Transverse colon (tissue), 4 donors: Measurements from ENCODE around the gene RNF214. TPM values are rescaled to one million over a fixed set of nuclear protein-coding genes. Genes with fewer than 3 reads are reported as not detected.

Source experiments
- DNase-seq: peaks from one replicate; pipeline ENCODE4 v3.0.0-alpha.2; 2019
- H3K27ac ChIP-seq, 4 donors: fragments of 200-600 bp; sonication (generic); 2 replicates each; pipeline ENCODE4 v1.5.1; 2016 to 2018; ENCODE audit warnings: inconsistent platforms in 4 of 4
- H3K27me3 ChIP-seq: fragments of 200-600 bp; sonication (generic); 2 replicates; pipeline ENCODE4 v1.5.1; 2017; ENCODE audit warnings: inconsistent platforms
- H3K36me3 ChIP-seq, 4 donors: fragments of 200-600 bp; sonication (generic); 2 replicates each; pipeline ENCODE4 v1.5.1; 2017 to 2019; ENCODE audit warnings: inconsistent platforms in 4 of 4
- H3K4me1 ChIP-seq, 4 donors: fragments of 200-600 bp; sonication (generic); 2 replicates each; pipeline ENCODE4 v1.5.1; 2017 to 2020; ENCODE audit warnings: inconsistent platforms in 4 of 4
- H3K4me3 ChIP-seq, 4 donors: fragments of 200-600 bp; sonication (generic); 1 replicate in 1 of 4; 2 replicates in 3 of 4; pipeline versions ENCODE4 v1.5.1 to v1.6.1; 2017 to 2019; ENCODE audit warnings: inconsistent platforms in 4 of 4
- H3K9me3 ChIP-seq, 2 donors: fragments of 200-600 bp; sonication (generic); 2 replicates each; pipeline ENCODE4 v1.5.1; 2017 to 2019; ENCODE audit warnings: inconsistent platforms in 2 of 2
- CTCF ChIP-seq, 5 experiments: fragments of 200-600 bp in 3 of 5; fragments of 450-650 bp in 2 of 5; sonication (generic) in 3 of 5; IDR thresholded peaks; 1 replicate in 2 of 5; 2 replicates in 3 of 5; pipeline ENCODE4 v1.5.1; 2016 to 2017; ENCODE audit warnings: antibody characterized with exemption in 5 of 5, inconsistent platforms in 3 of 5, mild to moderate bottlenecking in 2 of 5, moderate library complexity in 1 of 5
- EP300 ChIP-seq: sonication (generic); formaldehyde crosslinking; IDR thresholded peaks from one replicate; pipeline ENCODE4 v1.6.1; 2017; ENCODE audit warnings: antibody characterized with exemption, low read depth
- POLR2A ChIP-seq: fragments of 450-650 bp; IDR thresholded peaks from one replicate; pipeline ENCODE4 v1.6.1; 2016; ENCODE audit warnings: antibody characterized with exemption, mild to moderate bottlenecking, moderate library complexity
- POLR2AphosphoS5 ChIP-seq, 3 donors: sonication (generic); formaldehyde crosslinking; IDR thresholded peaks; one replicate each; pipeline ENCODE4 v1.6.1; 2016; ENCODE audit warnings: antibody characterized with exemption in 3 of 3
- WGBS, 2 donors: methylation state at CpG; one replicate each; pipeline ENCODE4 v1.1.5; 2018; ENCODE audit warnings: low coverage in 1 of 2; 5-methylcytosine and 5-hydroxymethylcytosine counted together
- in situ Hi-C, 4 donors: fragments of 200-750 bp; cut with MboI; loops; one replicate each; pipeline versions ENCODE4 v1.15.0 to v1.15.1; 2017; ENCODE audit warnings: low sequenced_read_pairs in 3 of 4, low pct_ligation_motif_present in 1 of 4, low pct_unique_long_range_greater_than_20kb in 1 of 4
- intact Hi-C: fragments of 100-400 bp; cut with DNase I; formaldehyde crosslinking; loops from one replicate; pipeline ENCODE4 v1.15.1; 2023; ENCODE audit warnings: low total_unique reads
- total RNA-seq, 4 donors: library from RNA; depleted of rRNA; stranded (reverse); fragments of >200 nt; gene quantifications; one replicate each; pipeline ENCODE4 v1.1.0, GENCODE V29; 2016

The RNF214 gene
- total RNA-seq, 4 donors from 2014 or later, result 11.1 to 139 (median 14.5) TPM

GRCh38 chr11:117230286-117230961, 2.0 kb upstream of the RNF214 start:
- no peak for DNase-seq
- in situ Hi-C loops (no loop called here), intact Hi-C loops (no loop called here)
- 37 to 41% methylated on average over 12 of the region's 12 CpGs for WGBS, 2 donors
- TF ChIP-seq POLR2AphosphoS5 (IDR thresholded peaks at IDR 0.05), result no peak
- TF ChIP-seq EP300, result no peak
- TF ChIP-seq CTCF (IDR thresholded peaks at IDR 0.05), result no peak
- no peak for TF ChIP-seq POLR2A
- H3K9me3 ChIP-seq, result no peaks in the 10 kb centered on the region
- H3K27ac ChIP-seq, result peak overlapping the region; percentile 96 to 99 (median 98)
- H3K27me3 ChIP-seq, result no peaks in the 10 kb centered on the region
- peaks cover 0 to 30% (median 10%) of the 10 kb centered on the region in 4 donors for H3K36me3 ChIP-seq
- H3K4me3 ChIP-seq, result peak overlapping the region in 3 of 4 donors; percentile 79 to 99 (median 85)
- peaks cover 13 to 49% (median 34%) of the 10 kb centered on the region in 4 donors for H3K4me1 ChIP-seq

- intact Hi-C loops (no loop called here), in situ Hi-C loops (no loop called here)
- Histone ChIP-seq H3K27ac (peak overlapping the region; percentile 96 to 99 (median 98)), H3K4me3 (peak overlapping the region; percentile 79 to 99 (median 86)), H3K36me3 (peaks cover 0 to 30% (median 10%) of the 10 kb centered on the region in 4 donors), H3K4me1 (peaks cover 9 to 41% (median 30%) of the 10 kb centered on the region in 4 donors), H3K9me3 (no peaks in the 10 kb centered on the region), H3K27me3 (no peaks in the 10 kb centered on the region)
- DNase-seq, result peak; percentile 67
- 3% methylated on average over 13 of the region's 14 CpGs for WGBS, 2 donors
- TF ChIP-seq CTCF (IDR thresholded peaks at IDR 0.05), result no peak
- no peak for TF ChIP-seq EP300
- TF ChIP-seq POLR2A, result peak; percentile 19
- TF ChIP-seq POLR2AphosphoS5 (IDR thresholded peaks at IDR 0.05), result peak in 1 of 3 donors; percentile 49
Observed at GRCh38 chr11:117230999-117231841, 1.3 kb upstream of the RNF214 start.

- in situ Hi-C loops (no loop called here), intact Hi-C loops (no loop called here)
- Histone ChIP-seq H3K36me3 (peaks cover 0 to 30% (median 10%) of the 10 kb centered on the region in 4 donors), H3K27me3 (no peaks in the 10 kb centered on the region), H3K4me1 (peaks cover 9 to 39% (median 30%) of the 10 kb centered on the region in 4 donors), H3K9me3 (no peaks in the 10 kb centered on the region), H3K27ac (peak within 1 kb of the TSS; percentile 96 to 99 (median 98)), H3K4me3 (peak within 1 kb of the TSS; percentile 79 to 99 (median 86))
- DNase-seq, result peak; percentile 84
- TF ChIP-seq CTCF (IDR thresholded peaks at IDR 0.05) (no peak), POLR2AphosphoS5 (IDR thresholded peaks at IDR 0.05) (peak in 2 of 3 donors; percentile 47 to 60), POLR2A (peak; percentile 63)
- WGBS, 2 donors, result 2% methylated on average over 13 of the region's 13 CpGs; no CpG with 5 or more reads in 1 of the 2 donors
Observed at GRCh38 chr11:117231842-117232091, 704 bp upstream of the RNF214 start, which contains the start of gene PCSK7. Gene PCSK7, minus strand, starts transcription at chr11:117232073. Its CDS starts 2,229 bp downstream, at chr11:117229844.

DNA sequence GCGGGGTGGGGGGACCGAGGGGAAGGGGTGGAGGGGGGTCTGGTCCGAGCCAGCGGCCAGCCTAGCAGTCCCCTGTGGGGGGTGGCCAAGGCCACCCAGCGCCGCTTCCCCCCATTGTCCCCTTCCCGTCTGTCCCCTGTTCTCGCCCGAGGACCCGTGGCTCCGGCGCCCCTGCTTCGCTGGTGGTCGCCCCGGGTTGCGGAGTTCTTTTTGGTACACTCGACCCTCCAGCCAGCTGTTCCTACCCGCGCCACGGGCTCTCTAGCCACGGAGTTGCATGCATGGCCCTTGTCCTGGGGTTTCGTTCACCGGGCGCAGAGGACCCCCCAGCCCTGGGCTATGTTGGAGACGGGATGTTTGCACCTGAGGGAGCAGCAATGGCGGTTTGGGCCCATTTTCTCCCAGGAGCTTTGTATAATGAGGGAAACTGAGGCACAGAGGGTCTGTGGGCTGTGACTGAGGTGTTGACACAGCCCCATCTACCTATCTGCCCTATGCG, 489 bp downstream of the RNF214 start:
- in situ Hi-C loops, result no loop called here
- WGBS, 2 donors, result 0 to 2% methylated on average over 1 to 20 of the region's 27 CpGs
- H3K9me3 ChIP-seq, result no peaks in the 10 kb centered on the region
- peak overlapping the region; percentile 96 to 99 (median 98) for H3K27ac ChIP-seq
- peaks cover 9 to 39% (median 30%) of the 10 kb centered on the region in 4 donors for H3K4me1 ChIP-seq
- H3K4me3 ChIP-seq, result peak overlapping the region; percentile 67 to 99 (median 82)
- intact Hi-C loops, result no loop called here
- no peak for DNase-seq
- H3K27me3 ChIP-seq, result no peaks in the 10 kb centered on the region
- TF ChIP-seq CTCF (IDR thresholded peaks at IDR 0.05) (no peak), EP300 (no peak), POLR2A (no peak), POLR2AphosphoS5 (IDR thresholded peaks at IDR 0.05) (no peak)
- peaks cover 0 to 18% (median 4%) of the 10 kb centered on the region in 4 donors for H3K36me3 ChIP-seq
